H9 (cell line): ENCODE results near the gene CSNK2B. TPM values are rescaled to one million over a fixed set of nuclear protein-coding genes. Genes with fewer than 3 reads are reported as not detected.

Experiments used
- DNase-seq: peaks from one replicate; pipeline ENCODE4 v3.0.0-alpha.2; 2017
- H2AFZ ChIP-seq: one replicate; pipeline ENCODE4 v1.6.1; 2013; ENCODE audit warnings: mild to moderate bottlenecking, low read length, control low read depth, moderate library complexity
- H2AK5ac ChIP-seq: 2 replicates; pipeline ENCODE4 v1.6.1; 2013; ENCODE audit warnings: low read length, control low read depth, mixed read lengths; ENCODE audit not compliant: insufficient read length
- H2BK120ac ChIP-seq: one replicate; pipeline ENCODE4 v1.6.1; 2013; ENCODE audit warnings: low read depth, mild to moderate bottlenecking, low read length, control low read depth, inconsistent platforms; ENCODE audit not compliant: poor library complexity, severe bottlenecking
- H2BK12ac ChIP-seq: 2 replicates; pipeline ENCODE4 v1.6.1; 2013; ENCODE audit warnings: low read length, control low read depth, mixed read lengths, low read depth; ENCODE audit not compliant: insufficient read length
- H2BK15ac ChIP-seq: 2 replicates; pipeline ENCODE4 v1.6.1; 2013; ENCODE audit warnings: low read depth, low read length, control low read depth
- H2BK20ac ChIP-seq: one replicate; pipeline ENCODE4 v1.6.1; 2013; ENCODE audit warnings: low read depth, mild to moderate bottlenecking, low read length, control low read depth, inconsistent platforms; ENCODE audit not compliant: poor library complexity, severe bottlenecking
- H2BK5ac ChIP-seq: 2 replicates; pipeline ENCODE4 v1.6.1; 2013; ENCODE audit warnings: low read length, control low read depth, mixed read lengths; ENCODE audit not compliant: insufficient read length
- H3K14ac ChIP-seq: 2 replicates; pipeline ENCODE4 v1.6.1; 2013; ENCODE audit warnings: low read length, control low read depth; ENCODE audit not compliant: insufficient read depth
- H3K18ac ChIP-seq: 2 replicates; pipeline ENCODE4 v1.6.1; 2013; ENCODE audit warnings: low read depth, mild to moderate bottlenecking, mixed read lengths, low read length, control low read depth; ENCODE audit not compliant: insufficient read length
- H3K23ac ChIP-seq: 2 replicates; pipeline ENCODE4 v1.6.1; 2013; ENCODE audit warnings: low read length, control low read depth, mixed read lengths, low read depth; ENCODE audit not compliant: insufficient read length
- H3K23me2 ChIP-seq: 2 replicates; pipeline ENCODE4 v1.6.1; 2013; ENCODE audit warnings: low read depth, mild to moderate bottlenecking, mixed read lengths, low read length, control low read depth; ENCODE audit not compliant: insufficient read length, poor library complexity, severe bottlenecking
- H3K27ac ChIP-seq: 2 replicates; pipeline ENCODE4 v1.5.1; 2013; ENCODE audit warnings: low read length, control low read depth, mixed read lengths, low read depth; ENCODE audit not compliant: insufficient read length
- H3K27me3 ChIP-seq: 2 replicates; pipeline ENCODE4 v1.6.1; 2013; ENCODE audit warnings: low read length, control low read depth, inconsistent platforms; ENCODE audit not compliant: insufficient read depth
- H3K4ac ChIP-seq: 2 replicates; pipeline ENCODE4 v1.6.1; 2013; ENCODE audit warnings: low read depth, mild to moderate bottlenecking, control low read depth, inconsistent platforms, low read length, moderate library complexity
- H3K4me1 ChIP-seq: 2 replicates; pipeline ENCODE4 v1.6.1; 2013; ENCODE audit warnings: low read length, control low read depth, inconsistent platforms; ENCODE audit not compliant: insufficient read depth
- H3K4me2 ChIP-seq: 2 replicates; pipeline ENCODE4 v1.6.1; 2013; ENCODE audit warnings: low read length, control low read depth, mixed read lengths; ENCODE audit not compliant: insufficient read length, insufficient read depth
- H3K56ac ChIP-seq: 2 replicates; pipeline ENCODE4 v1.6.1; 2013; ENCODE audit warnings: low read depth, mild to moderate bottlenecking, mixed read lengths, low read length, control low read depth; ENCODE audit not compliant: insufficient read length
- H3K79me1 ChIP-seq: 2 replicates; pipeline ENCODE4 v1.6.1; 2013; ENCODE audit warnings: low read depth, mild to moderate bottlenecking, moderate library complexity, low read length, control low read depth, inconsistent platforms; ENCODE audit not compliant: insufficient read depth, poor library complexity, severe bottlenecking
- H3K79me2 ChIP-seq: 2 replicates; pipeline ENCODE4 v1.6.1; 2013; ENCODE audit warnings: low read length, control low read depth, inconsistent platforms; ENCODE audit not compliant: insufficient read depth
- H3K9ac ChIP-seq: 2 replicates; pipeline ENCODE4 v1.6.1; 2013; ENCODE audit warnings: low read length, control low read depth, mixed read lengths; ENCODE audit not compliant: insufficient read length; ENCODE audit errors: extremely low read depth
- H3K9me3 ChIP-seq: one replicate; pipeline ENCODE4 v1.6.1; 2013; ENCODE audit warnings: low read depth, low read length, inconsistent platforms; ENCODE audit not compliant: control insufficient read depth
- H3T11ph ChIP-seq: one replicate; pipeline ENCODE4 v1.6.1; 2013; ENCODE audit warnings: mild to moderate bottlenecking, low read length, control low read depth, inconsistent platforms
- H4K20me1 ChIP-seq: one replicate; pipeline ENCODE4 v1.6.1; 2013; ENCODE audit not compliant: control insufficient read depth, insufficient read length, insufficient read depth
- H4K5ac ChIP-seq: 2 replicates; pipeline ENCODE4 v1.6.1; 2013; ENCODE audit warnings: low read depth, mild to moderate bottlenecking, mixed read lengths, low read length, control low read depth; ENCODE audit not compliant: insufficient read length
- H4K8ac ChIP-seq: replicated peaks from 2 replicates; pipeline ENCODE4 v1.6.1; 2013; ENCODE audit warnings: low read length, control low read depth, mixed read lengths, low read depth; ENCODE audit not compliant: insufficient read length
- H4K91ac ChIP-seq: 2 replicates; pipeline ENCODE4 v1.6.1; 2013; ENCODE audit warnings: low read depth, mild to moderate bottlenecking, moderate library complexity, mixed read lengths, low read length, control low read depth; ENCODE audit not compliant: insufficient read length
- H3K27ac Mint-ChIP-seq, 3 experiments: 2 replicates in 2 of 3; 3 replicates in 1 of 3; pipeline ENCODE4 v1.8.0; 2020 to 2021; ENCODE audit warnings: mixed read lengths in 3 of 3, mild to moderate bottlenecking in 1 of 3, moderate library complexity in 1 of 3
- H3K27me3 Mint-ChIP-seq: 2 replicates; pipeline ENCODE4 v1.8.0; 2021; ENCODE audit warnings: low read depth, mild to moderate bottlenecking, moderate library complexity, mixed read lengths
- H3K36me3 Mint-ChIP-seq, 3 experiments: 2 replicates in 2 of 3; 3 replicates in 1 of 3; pipeline ENCODE4 v1.8.0; 2020 to 2021; ENCODE audit warnings: low read depth in 3 of 3, mixed read lengths in 3 of 3; ENCODE audit not compliant: insufficient read depth in 1 of 3
- H3K4me1 Mint-ChIP-seq, 2 experiments: 2 replicates each; pipeline ENCODE4 v1.8.0; 2020; ENCODE audit warnings: mixed read lengths in 2 of 2
- H3K4me3 Mint-ChIP-seq, 2 experiments: 2 replicates in 1 of 2; 3 replicates in 1 of 2; pipeline ENCODE4 v1.8.0; 2020 to 2021; ENCODE audit warnings: mild to moderate bottlenecking in 2 of 2, mixed read lengths in 2 of 2, moderate library complexity in 1 of 2
- H3K9me3 Mint-ChIP-seq, 2 experiments: 2 replicates in 1 of 2; 3 replicates in 1 of 2; pipeline ENCODE4 v1.8.0; 2020; ENCODE audit warnings: mild to moderate bottlenecking in 2 of 2, mixed read lengths in 2 of 2, moderate library complexity in 1 of 2
- CTCF ChIP-seq: fragments of 200-600 bp; sonication (generic); conservative IDR thresholded peaks from 3 replicates; pipeline ENCODE4 v1.8.0; 2021; ENCODE audit warnings: antibody characterized with exemption, mild to moderate bottlenecking
- WGBS: extraction: QIAGEN DNeasy Blood & Tissue Kit; methylation state at CpG from one replicate; pipeline ENCODE4 v1.1.7; 2013; ENCODE audit warnings: missing lambda C conversion rate, low lambda C conversion rate, mixed read lengths; ENCODE audit not compliant: insufficient read length; ENCODE audit errors: extremely low coverage; 5-methylcytosine and 5-hydroxymethylcytosine counted together
- total RNA-seq: library from RNA; stranded (reverse); gene quantifications from 2 replicates; pipeline ENCODE4 v1.2.1, GENCODE V29; 2021

Gene CSNK2B
- total RNA-seq, 1 experiment from 2014 or later: 187 TPM

GRCh38 chr6:31687321-31687720, 21.4 kb downstream of the CSNK2B start:
- no peak overlapping the region for H4K91ac ChIP-seq
- no peak overlapping the region for H2BK5ac ChIP-seq
- no peaks in the 10 kb centered on the region; the same call in 1 of the 2 replicates for H3K27me3 ChIP-seq
- H3K23ac ChIP-seq: no peak overlapping the region
- no peaks in the 10 kb centered on the region for H3K79me1 ChIP-seq
- H3K79me2 ChIP-seq: no peaks in the 10 kb centered on the region
- no peaks in the 10 kb centered on the region for H3K9me3 ChIP-seq
- no peak overlapping the region for H4K8ac ChIP-seq
- no peak overlapping the region for H3K14ac ChIP-seq
- H3K4me3 Mint-ChIP-seq: no peak overlapping the region
- peaks cover 14 to 49% (median 32%) of the 10 kb centered on the region in 3 experiments for H3K36me3 Mint-ChIP-seq
- no peak for TF ChIP-seq CTCF
- H3K23me2 ChIP-seq: peaks cover 9% of the 10 kb centered on the region
- DNase-seq: no peak
- no CpG with 5 or more reads among the region's 8 CpGs for WGBS
- H3K56ac ChIP-seq: no peak overlapping the region
- no peak overlapping the region for H4K5ac ChIP-seq
- no peak overlapping the region for H2AFZ ChIP-seq
- no peak overlapping the region for H3K18ac ChIP-seq
- H3K27me3 Mint-ChIP-seq: peaks cover 8% of the 10 kb centered on the region
- H3K4me1 Mint-ChIP-seq: peaks cover 13 to 19% of the 10 kb centered on the region in 2 experiments
- no peak overlapping the region for H2BK20ac ChIP-seq
- 0 out of 7 replicates have a peak overlapping the region, but pooled peaks of 1 of the 3 experiments have one; percentile 23 for H3K27ac Mint-ChIP-seq
- H4K20me1 ChIP-seq: no peaks in the 10 kb centered on the region
- no peak overlapping the region for H3K4me2 ChIP-seq
- H2AK5ac ChIP-seq: no peak overlapping the region
- no peak overlapping the region for H3T11ph ChIP-seq
- H2BK15ac ChIP-seq: no peak overlapping the region
- H2BK12ac ChIP-seq: no peak overlapping the region
- H3K9ac ChIP-seq: no peak overlapping the region
- no peaks in the 10 kb centered on the region; a peak in 2 of 5 replicates for H3K9me3 Mint-ChIP-seq
- no peak overlapping the region for H3K27ac ChIP-seq
- H3K4ac ChIP-seq: no peak overlapping the region
- no peaks in the 10 kb centered on the region for H3K4me1 ChIP-seq
- no peak overlapping the region for H2BK120ac ChIP-seq
